Measurements from ENCODE around the gene ALG14. TPM values are rescaled to one million over a fixed set of nuclear protein-coding genes. Genes with fewer than 3 reads are reported as not detected.
"Not testable (repeated sequence)": the region's sequence is repeated elsewhere in the genome, so short reads cannot be mapped to it uniquely, and the experiment has no call there.

ALG14 gene
- total RNA-seq, 1 donor from 2014 or later: 1.3 TPM

GRCh38 chr1:95019466-95019865 lies 53.3 kb downstream of the ALG14 start:
- ATAC-seq; intact Hi-C loops (cut with micrococcal nuclease); DNase-seq: not testable (repeated sequence)

GRCh38 chr1:95018602-95019369 lies 54.0 kb downstream of the ALG14 start:
- intact Hi-C loops (cut with micrococcal nuclease): no loop called here
- no peak for ATAC-seq
- no peak for DNase-seq

- ATAC-seq (no peak), DNase-seq (no peak)
- intact Hi-C loops (cut with micrococcal nuclease): no loop called here
These were observed 55.0 kb downstream of the ALG14 start for GRCh38 chr1:95017775-95018174.

- ATAC-seq (no peak), DNase-seq (no peak)
- intact Hi-C loops (cut with micrococcal nuclease): no loop called here
These were observed 57.7 kb downstream of the ALG14 start for GRCh38 chr1:95015076-95015475.

GRCh38 chr1:95013950-95014574 lies 58.7 kb downstream of the ALG14 start:
- peak; percentile 75 for ATAC-seq
- intact Hi-C loops (cut with micrococcal nuclease): no loop called here
- no peak for DNase-seq

GRCh38 chr1:95012389-95012788 lies 60.4 kb downstream of the ALG14 start:
- ATAC-seq (no peak), DNase-seq (no peak)
- intact Hi-C loops (cut with micrococcal nuclease): no loop called here

GRCh38 chr1:95010158-95010557 lies 62.6 kb downstream of the ALG14 start:
- no peak for DNase-seq
- no peak for ATAC-seq
- intact Hi-C loops (cut with micrococcal nuclease): no loop called here

GRCh38 chr1:95007687-95008086 lies 65.1 kb downstream of the ALG14 start:
- no peak for DNase-seq
- intact Hi-C loops (cut with micrococcal nuclease): no loop called here
- ATAC-seq: no peak

- intact Hi-C loops (cut with micrococcal nuclease): no loop called here
- DNase-seq: no peak
- ATAC-seq: no peak
These were observed 66.1 kb downstream of the ALG14 start for GRCh38 chr1:95006681-95007080.

GRCh38 chr1:95005584-95005983 lies 67.2 kb downstream of the ALG14 start:
- ATAC-seq (no peak), DNase-seq (no peak)
- intact Hi-C loops (cut with micrococcal nuclease): no loop called here

- no peak for ATAC-seq
- no peak for DNase-seq
- intact Hi-C loops (cut with micrococcal nuclease): no loop called here
These were observed 68.7 kb downstream of the ALG14 start for GRCh38 chr1:95004013-95004412.

GRCh38 chr1:95003433-95003738 lies 69.4 kb downstream of the ALG14 start:
- no peak for DNase-seq
- intact Hi-C loops (cut with micrococcal nuclease): no loop called here
- no peak for ATAC-seq

GRCh38 chr1:95002540-95003432 lies 70.0 kb downstream of the ALG14 start:
- intact Hi-C loops (cut with micrococcal nuclease): no loop called here
- DNase-seq: no peak
- ATAC-seq: peak; percentile 56

- DNase-seq (no peak), ATAC-seq (peak; percentile 22)
- intact Hi-C loops (cut with micrococcal nuclease): no loop called here
These were observed 70.6 kb downstream of the ALG14 start for GRCh38 chr1:95002164-95002539.

GRCh38 chr1:94999456-95000131 lies 73.2 kb downstream of the ALG14 start:
- peak; percentile 58 for ATAC-seq
- intact Hi-C loops (cut with micrococcal nuclease): no loop called here
- no peak for DNase-seq

GRCh38 chr1:94998748-94999147 lies 74.0 kb downstream of the ALG14 start:
- intact Hi-C loops (cut with micrococcal nuclease): no loop called here
- DNase-seq (no peak), ATAC-seq (no peak)

GRCh38 chr1:94998114-94998513 lies 74.6 kb downstream of the ALG14 start:
- intact Hi-C loops (cut with micrococcal nuclease): no loop called here
- DNase-seq (no peak), ATAC-seq (no peak)

GRCh38 chr1:94995536-94995935 lies 77.2 kb downstream of the ALG14 start:
- DNase-seq; ATAC-seq; intact Hi-C loops (cut with micrococcal nuclease): not testable (repeated sequence)

GRCh38 chr1:94994805-94995204 lies 77.9 kb downstream of the ALG14 start:
- ATAC-seq (no peak), DNase-seq (no peak)
- intact Hi-C loops (cut with micrococcal nuclease): no loop called here

Data from left ventricle myocardium superior (tissue), 1 donor.